Breast epithelium (tissue), 4 donors: ENCODE data around the gene ZNF81. TPM values are rescaled to one million over a fixed set of nuclear protein-coding genes. Genes with fewer than 3 reads are reported as not detected.
"Not testable (repeated sequence)": the region's sequence is repeated elsewhere in the genome, so short reads cannot be mapped to it uniquely, and the experiment has no call there.

ENCODE experiments used
- DNase-seq, 2 donors: peaks; one replicate each; pipeline ENCODE4 v3.0.0-alpha.2; 2019; ENCODE audit warnings: low spot score in 2 of 2
- H3K27ac ChIP-seq, 2 donors: fragments of 200-600 bp; sonication (generic) in 1 of 2; one replicate each; pipeline ENCODE4 v1.5.1; 2016 to 2019; ENCODE audit warnings: mild to moderate bottlenecking in 1 of 2
- H3K27me3 ChIP-seq, 2 donors: fragments of 200-600 bp; sonication (generic) in 1 of 2; one replicate each; pipeline versions ENCODE4 v1.5.1 to v1.6.0; 2017 to 2019; ENCODE audit warnings: control low read depth in 1 of 2, mild to moderate bottlenecking in 1 of 2
- H3K36me3 ChIP-seq: fragments of 200-600 bp; one replicate; pipeline ENCODE4 v1.5.1; 2019
- H3K4me1 ChIP-seq, 2 donors: fragments of 200-600 bp; sonication (generic); one replicate each; pipeline ENCODE4 v1.5.1; 2016 to 2019; ENCODE audit warnings: control low read depth in 1 of 2
- H3K4me3 ChIP-seq, 3 donors: fragments of 200-600 bp; sonication (generic); 1 replicate in 2 of 3; 2 replicates in 1 of 3; pipeline ENCODE4 v1.5.1; 2016 to 2019; ENCODE audit warnings: mild to moderate bottlenecking in 3 of 3, moderate library complexity in 2 of 3
- H3K9me3 ChIP-seq, 2 donors: fragments of 200-600 bp; sonication (generic) in 1 of 2; one replicate each; pipeline ENCODE4 v1.5.1; 2016 to 2019; ENCODE audit warnings: control low read depth in 1 of 2
- CTCF ChIP-seq, 3 donors: fragments of 450-650 bp; IDR thresholded peaks; one replicate each; pipeline ENCODE4 v1.5.1; 2016 to 2017; ENCODE audit warnings: antibody characterized with exemption in 3 of 3, mild to moderate bottlenecking in 3 of 3, moderate library complexity in 3 of 3
- POLR2A ChIP-seq: fragments of 450-650 bp; IDR thresholded peaks from one replicate; pipeline ENCODE4 v1.6.1; 2016; ENCODE audit warnings: antibody characterized with exemption, mild to moderate bottlenecking, moderate library complexity
- POLR2AphosphoS5 ChIP-seq, 3 donors: sonication (generic); formaldehyde crosslinking; IDR thresholded peaks; one replicate each; pipeline ENCODE4 v1.6.1; 2017; ENCODE audit warnings: antibody characterized with exemption in 3 of 3
- intact Hi-C: fragments of 100-400 bp; cut with DNase I; formaldehyde crosslinking; loops from one replicate; pipeline ENCODE4 v1.15.1; 2023; ENCODE audit warnings: low total_unique reads
- total RNA-seq, 3 donors: library from RNA; depleted of rRNA; stranded (reverse); fragments of >200 nt; gene quantifications; one replicate each; pipeline ENCODE4 v1.1.0, GENCODE V29; 2016

ZNF81 gene
- total RNA-seq, 3 donors from 2014 or later, result 6.4 to 11.1 (median 10.2) TPM

GRCh38 chrX:47846040-47846439 lies 9.3 kb downstream of the ZNF81 start:
- DNase-seq, result no peak
- no peaks in the 10 kb centered on the region for H3K9me3 ChIP-seq
- intact Hi-C loops, result no loop called here

GRCh38 chrX:47849778-47850177 lies 13.1 kb downstream of the ZNF81 start:
- no peaks in the 10 kb centered on the region for H3K36me3 ChIP-seq
- DNase-seq, result no peak
- H3K27ac ChIP-seq, result no peak overlapping the region
- intact Hi-C loops, result no loop called here
- H3K27me3 ChIP-seq, result peaks cover 0 to 34% of the 10 kb centered on the region in 2 donors
- TF ChIP-seq CTCF (IDR thresholded peaks at IDR 0.05) (no peak), POLR2AphosphoS5 (IDR thresholded peaks at IDR 0.05) (no peak), POLR2A (no peak)
- no peaks in the 10 kb centered on the region for H3K9me3 ChIP-seq
- no peaks in the 10 kb centered on the region for H3K4me1 ChIP-seq
- no peak overlapping the region for H3K4me3 ChIP-seq

More at GRCh38 chrX:47846040-47846439, 9.3 kb downstream of the ZNF81 start:
- TF ChIP-seq CTCF (IDR thresholded peaks at IDR 0.05) (no peak), POLR2AphosphoS5 (IDR thresholded peaks at IDR 0.05) (no peak), POLR2A (no peak)
- Histone ChIP-seq H3K4me3 (no peak overlapping the region), H3K4me1 (no peaks in the 10 kb centered on the region), H3K27me3 (peaks cover 0 to 25% of the 10 kb centered on the region in 2 donors), H3K27ac (no peak overlapping the region), H3K36me3 (no peaks in the 10 kb centered on the region)

- H3K36me3 ChIP-seq, H3K27ac ChIP-seq, intact Hi-C loops, DNase-seq, H3K4me3 ChIP-seq, H3K4me1 ChIP-seq, H3K9me3 ChIP-seq: not testable (repeated sequence)
- peaks cover 0 to 34% of the 10 kb centered on the region in 2 donors for H3K27me3 ChIP-seq
Observed at GRCh38 chrX:47850389-47850788, 13.7 kb downstream of the ZNF81 start.

- Histone ChIP-seq H3K4me1 (no peaks in the 10 kb centered on the region), H3K9me3 (no peaks in the 10 kb centered on the region), H3K4me3 (no peak overlapping the region), H3K27me3 (peaks cover 0 to 29% of the 10 kb centered on the region in 2 donors), H3K27ac (no peak overlapping the region), H3K36me3 (no peaks in the 10 kb centered on the region)
- TF ChIP-seq CTCF (IDR thresholded peaks at IDR 0.05) (no peak), POLR2A (no peak), POLR2AphosphoS5 (IDR thresholded peaks at IDR 0.05) (no peak)
- DNase-seq, result no peak
- intact Hi-C loops, result no loop called here
Observed at GRCh38 chrX:47850901-47851300, 14.2 kb downstream of the ZNF81 start.

GRCh38 chrX:47854474-47854873 lies 17.8 kb downstream of the ZNF81 start:
- no peaks in the 10 kb centered on the region for H3K36me3 ChIP-seq
- H3K4me1 ChIP-seq, result no peaks in the 10 kb centered on the region
- intact Hi-C loops, result no loop called here
- no peak overlapping the region for H3K27ac ChIP-seq
- H3K27me3 ChIP-seq, result peaks cover 0 to 22% of the 10 kb centered on the region in 2 donors
- no peak overlapping the region for H3K4me3 ChIP-seq
- TF ChIP-seq POLR2A, result no peak
- TF ChIP-seq CTCF (IDR thresholded peaks at IDR 0.05), result peak in 2 of 3 donors; percentile 23 to 40
- no peak for TF ChIP-seq POLR2AphosphoS5 (IDR thresholded peaks at IDR 0.05)
- H3K9me3 ChIP-seq, result no peaks in the 10 kb centered on the region
- DNase-seq, result no peak

GRCh38 chrX:47859686-47860085 lies 23.0 kb downstream of the ZNF81 start:
- no peaks in the 10 kb centered on the region for H3K4me1 ChIP-seq
- no peak overlapping the region for H3K27ac ChIP-seq
- H3K36me3 ChIP-seq, result no peaks in the 10 kb centered on the region
- peaks cover 0 to 33% of the 10 kb centered on the region in 2 donors for H3K27me3 ChIP-seq
- TF ChIP-seq CTCF (IDR thresholded peaks at IDR 0.05) (no peak), POLR2A (no peak)
- H3K4me3 ChIP-seq, result no peak overlapping the region
- H3K9me3 ChIP-seq, result no peaks in the 10 kb centered on the region
- no peak for DNase-seq
- intact Hi-C loops, result loop anchor here (10.0 kb wide), 1 partner anchor 135 kb away; no protein-coding TSS in a partner anchor
